Kidney epithelial cell (primary cell): ENCODE measurements around the gene CPNE4. TPM values are rescaled to one million over a fixed set of nuclear protein-coding genes. Genes with fewer than 3 reads are reported as not detected.
A peak's percentile ranks its signal among the peaks of the same experiment; 100 is the strongest.

Experiments
- DNase-seq: peaks from one replicate; pipeline ENCODE4 v3.0.0-alpha.2; 2010; ENCODE audit warnings: low read depth
- H3K27me3 ChIP-seq: 2 replicates; pipeline ENCODE4 v1.6.0; 2011; ENCODE audit warnings: low read length; ENCODE audit not compliant: control insufficient read depth, insufficient read depth
- H3K36me3 ChIP-seq: 2 replicates; pipeline ENCODE4 v1.5.1; 2011; ENCODE audit warnings: low read length; ENCODE audit not compliant: control insufficient read depth, insufficient read depth
- H3K4me3 ChIP-seq: 2 replicates; pipeline ENCODE4 v1.5.1; 2011; ENCODE audit warnings: low read depth, mild to moderate bottlenecking, control low read depth, low read length
- CTCF ChIP-seq: IDR thresholded peaks from 2 replicates; pipeline ENCODE4 v1.5.1; 2011; ENCODE audit warnings: mild to moderate bottlenecking, moderate library complexity, low read length, control low read depth, inconsistent platforms; ENCODE audit not compliant: insufficient read depth, poor library complexity, severe bottlenecking
- total RNA-seq: library from RNA; depleted of rRNA; stranded (reverse); fragments of >200 nt; gene quantifications from 2 replicates; pipeline ENCODE4 v1.2.3, GENCODE V29; 2015

Gene CPNE4
- total RNA-seq, 1 donor from 2014 or later: 3.7 TPM

DNA sequence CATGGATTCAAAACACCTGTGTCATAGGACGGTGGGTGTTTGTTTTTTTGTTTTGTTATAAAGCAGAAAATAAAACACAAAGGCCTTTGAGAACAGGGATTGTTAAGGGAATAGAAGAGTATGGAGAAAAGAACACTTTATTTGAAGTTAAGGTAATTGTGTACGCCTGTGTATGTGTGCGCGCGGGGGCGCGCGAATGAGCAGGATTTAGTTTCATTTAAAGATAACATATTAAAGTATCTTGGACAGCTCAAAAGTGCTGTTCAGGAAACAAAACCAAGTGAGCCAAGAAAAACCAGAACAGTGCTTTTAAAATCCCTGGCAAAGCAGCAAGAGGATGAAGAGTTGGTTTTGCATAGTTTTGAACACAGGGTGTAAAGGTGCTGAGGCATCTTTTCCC, 1.9 kb downstream of the CPNE4 start:
- no peak for TF ChIP-seq CTCF
- no peak overlapping the region for H3K4me3 ChIP-seq
- DNase-seq: no peak
- H3K36me3 ChIP-seq: no peaks in the 10 kb centered on the region
- peaks cover 28% of the 10 kb centered on the region for H3K27me3 ChIP-seq

DNA sequence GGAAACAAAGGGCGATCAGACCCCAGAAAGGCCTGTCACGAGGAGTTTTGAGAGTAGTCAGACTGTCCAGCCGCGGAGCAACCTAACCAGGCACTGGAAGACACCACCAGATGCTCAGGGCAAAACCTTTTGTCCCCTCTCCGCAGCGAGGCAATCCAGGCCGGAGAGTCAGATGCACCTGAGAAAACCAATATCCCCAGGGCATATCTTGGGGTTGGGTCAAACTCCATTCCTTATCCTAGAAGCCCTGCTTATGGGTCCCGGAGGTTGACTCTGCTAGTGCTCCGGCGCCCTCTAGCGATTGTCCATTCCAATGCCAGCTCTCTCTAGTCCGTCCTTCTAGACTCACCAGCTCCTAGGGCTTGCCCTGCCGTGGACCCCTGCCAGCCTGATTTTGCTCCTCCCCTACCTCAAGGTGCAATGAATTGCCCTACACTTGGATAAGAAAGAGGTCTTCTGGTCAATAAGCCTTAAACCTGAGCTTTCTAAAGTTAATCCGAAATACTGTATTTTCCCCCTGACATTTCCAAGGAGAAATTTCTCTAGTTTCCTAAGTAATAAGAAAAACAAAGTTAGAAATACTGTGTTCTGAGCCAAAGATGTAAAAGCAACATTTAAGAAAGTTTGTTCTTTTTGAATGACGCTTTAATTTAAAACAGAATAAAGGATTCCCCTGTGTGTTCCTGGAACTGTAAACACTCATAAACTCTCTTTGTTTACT, 5.5 kb downstream of the CPNE4 start:
- peak; percentile 96 for TF ChIP-seq CTCF
- Histone ChIP-seq H3K4me3 (no peak overlapping the region), H3K36me3 (no peaks in the 10 kb centered on the region), H3K27me3 (peaks cover 21% of the 10 kb centered on the region)
- no peak for DNase-seq

GRCh38 chr3:132022914-132023313, 11.9 kb downstream of the CPNE4 start:
- H3K27me3 ChIP-seq: peaks cover 11% of the 10 kb centered on the region
- no peak for DNase-seq
- no peaks in the 10 kb centered on the region for H3K36me3 ChIP-seq
- TF ChIP-seq CTCF: no peak
- H3K4me3 ChIP-seq: no peak overlapping the region

DNA sequence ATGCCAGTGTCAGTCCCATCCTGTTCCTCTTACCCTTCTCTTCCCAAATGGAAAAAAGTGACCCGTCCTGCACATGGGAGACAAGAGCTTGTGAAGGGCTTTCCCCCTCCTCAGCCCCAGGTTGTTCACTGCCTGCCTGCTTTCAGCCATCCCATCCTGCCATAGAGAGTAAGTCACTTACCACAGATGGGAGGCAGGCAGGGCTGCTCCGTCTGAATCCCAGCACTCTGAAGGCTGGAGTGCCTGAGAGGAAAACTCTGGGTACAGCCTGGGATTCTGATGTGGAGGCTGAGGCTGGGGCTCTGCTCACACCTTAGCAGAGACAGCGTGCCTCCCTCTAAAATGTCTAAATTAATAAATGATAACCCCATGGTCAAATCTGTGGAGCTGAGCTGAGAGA, 14.8 kb downstream of the CPNE4 start:
- TF ChIP-seq CTCF: no peak
- no peak for DNase-seq
- peaks cover 11% of the 10 kb centered on the region for H3K27me3 ChIP-seq
- H3K36me3 ChIP-seq: no peaks in the 10 kb centered on the region
- no peak overlapping the region for H3K4me3 ChIP-seq

GRCh38 chr3:132017137-132017536, 17.7 kb downstream of the CPNE4 start:
- TF ChIP-seq CTCF: no peak
- peaks cover 7% of the 10 kb centered on the region for H3K27me3 ChIP-seq
- H3K36me3 ChIP-seq: no peaks in the 10 kb centered on the region
- H3K4me3 ChIP-seq: no peak overlapping the region
- no peak for DNase-seq
